Measurements from ENCODE around the gene PARD3B. TPM values are rescaled to one million over a fixed set of nuclear protein-coding genes. Genes with fewer than 3 reads are reported as not detected.

PARD3B gene
- total RNA-seq, 1 experiment from 2014 or later = 3.9 TPM

GRCh38 chr2:204730603-204731002, 185.3 kb downstream of the PARD3B start:
- no peaks in the 10 kb centered on the region for H3K27me3 ChIP-seq (ENCODE audit: low read length)
- no peak overlapping the region for H2AFZ ChIP-seq (ENCODE audit: low read length)
- no peaks in the 10 kb centered on the region for H4K20me1 ChIP-seq (ENCODE audit: low read length)
- H3K79me2 ChIP-seq (ENCODE audit: low read length) = no peaks in the 10 kb centered on the region
- no peak overlapping the region for H3K9ac ChIP-seq (ENCODE audit: low read length)
- H3K4me2 ChIP-seq (ENCODE audit: low read length) = no peak overlapping the region
- no peak for DNase-seq
- H3K9me2 ChIP-seq (replicated peaks; ENCODE audit: low read length) = no peaks in the 10 kb centered on the region
- no peaks in the 10 kb centered on the region for H3K9me3 ChIP-seq (ENCODE audit: low read length)
- intact Hi-C loops (cut with micrococcal nuclease) = no loop called here
- H3F3A ChIP-seq (ENCODE audit: low read length, unreplicated experiment) = no peaks in the 10 kb centered on the region
- CTCF ChIA-PET = no interaction called here
- H3K4me1 ChIP-seq (ENCODE audit: insufficient read depth, low read length) = no peaks in the 10 kb centered on the region
- no peak overlapping the region for H3K4me3 ChIP-seq (ENCODE audit: low read length)
- no peaks in the 10 kb centered on the region for H3K36me3 ChIP-seq (ENCODE audit: low read depth, low read length)
- no TSS peak for BruUV-seq (replicated peaks)
- POLR2A ChIA-PET (ENCODE audit: unreplicated experiment) = no interaction called here
- no peak overlapping the region for H3K27ac ChIP-seq (ENCODE audit: low read length)
- no peak for ATAC-seq
- TF ChIP-seq EZH2 (IDR thresholded peaks at IDR 0.05; ENCODE audit: low read length, unreplicated experiment) = no peak
- no peak for TF ChIP-seq CTCF (conservative IDR thresholded peaks at IDR 0.05; ENCODE audit: low read depth, low read length)
- TF ChIP-seq EZH2phosphoT487 (IDR thresholded peaks at IDR 0.05; ENCODE audit: borderline replicate concordance, low read length) = no peak

GRCh38 chr2:204732019-204732418, 186.7 kb downstream of the PARD3B start:
- Histone ChIP-seq H3K27ac (ENCODE audit: low read length) (no peak overlapping the region), H3K27me3 (ENCODE audit: low read length) (no peaks in the 10 kb centered on the region), H3K9me2 (replicated peaks; ENCODE audit: low read length) (no peaks in the 10 kb centered on the region), H3K79me2 (ENCODE audit: low read length) (no peaks in the 10 kb centered on the region), H3K4me1 (ENCODE audit: insufficient read depth, low read length) (no peaks in the 10 kb centered on the region), H4K20me1 (ENCODE audit: low read length) (no peaks in the 10 kb centered on the region), H3K4me3 (ENCODE audit: low read length) (no peak overlapping the region), H3K4me2 (ENCODE audit: low read length) (no peak overlapping the region), H3F3A (ENCODE audit: low read length, unreplicated experiment) (no peaks in the 10 kb centered on the region), H3K9ac (ENCODE audit: low read length) (no peak overlapping the region), H3K36me3 (ENCODE audit: low read depth, low read length) (no peaks in the 10 kb centered on the region), H2AFZ (ENCODE audit: low read length) (no peak overlapping the region), H3K9me3 (ENCODE audit: low read length) (no peaks in the 10 kb centered on the region)
- intact Hi-C loops (cut with micrococcal nuclease) = no loop called here
- 0 out of 2 replicates have a peak, but pooled peaks have one; percentile 31 for ATAC-seq
- DNase-seq = no peak
- CTCF ChIA-PET = no interaction called here
- TF ChIP-seq CTCF (conservative IDR thresholded peaks at IDR 0.05; ENCODE audit: low read depth, low read length) (no peak), EZH2 (IDR thresholded peaks at IDR 0.05; ENCODE audit: low read length, unreplicated experiment) (no peak), EZH2phosphoT487 (IDR thresholded peaks at IDR 0.05; ENCODE audit: borderline replicate concordance, low read length) (no peak)
- no TSS peak for BruUV-seq (replicated peaks)
- POLR2A ChIA-PET (ENCODE audit: unreplicated experiment) = no interaction called here

- H3K79me2 ChIP-seq (ENCODE audit: low read length) = no peaks in the 10 kb centered on the region
- no peak overlapping the region for H3K4me2 ChIP-seq (ENCODE audit: low read length)
- no peaks in the 10 kb centered on the region for H3K27me3 ChIP-seq (ENCODE audit: low read length)
- no TSS peak for BruUV-seq (replicated peaks)
- H4K20me1 ChIP-seq (ENCODE audit: low read length) = no peaks in the 10 kb centered on the region
- H3K4me3 ChIP-seq (ENCODE audit: low read length) = no peak overlapping the region
- H3K36me3 ChIP-seq (ENCODE audit: low read depth, low read length) = no peaks in the 10 kb centered on the region
- no peak for TF ChIP-seq EZH2 (IDR thresholded peaks at IDR 0.05; ENCODE audit: low read length, unreplicated experiment)
- no peak for TF ChIP-seq CTCF (conservative IDR thresholded peaks at IDR 0.05; ENCODE audit: low read depth, low read length)
- TF ChIP-seq EZH2phosphoT487 (IDR thresholded peaks at IDR 0.05; ENCODE audit: borderline replicate concordance, low read length) = no peak
- intact Hi-C loops (cut with micrococcal nuclease) = loop anchor here (5.0 kb wide), 1 partner anchor 105 kb away; no protein-coding TSS in a partner anchor
- ATAC-seq (peak; percentile 64), DNase-seq (no peak)
- ChIA-PET CTCF (no interaction called here), POLR2A (ENCODE audit: unreplicated experiment) (no interaction called here)
- no peaks in the 10 kb centered on the region for H3F3A ChIP-seq (ENCODE audit: low read length, unreplicated experiment)
- H3K4me1 ChIP-seq (ENCODE audit: insufficient read depth, low read length) = no peaks in the 10 kb centered on the region
- no peak overlapping the region for H2AFZ ChIP-seq (ENCODE audit: low read length)
- no peaks in the 10 kb centered on the region for H3K9me2 ChIP-seq (replicated peaks; ENCODE audit: low read length)
- H3K9me3 ChIP-seq (ENCODE audit: low read length) = no peaks in the 10 kb centered on the region
- no peak overlapping the region for H3K27ac ChIP-seq (ENCODE audit: low read length)
- no peak overlapping the region for H3K9ac ChIP-seq (ENCODE audit: low read length)
These were observed 192.0 kb downstream of the PARD3B start for GRCh38 chr2:204737296-204737695.

All from PC-3 (cell line).